Nephron progenitor cell (in vitro differentiated cells): ENCODE data around the gene IFNA14.
A peak's percentile ranks its signal among the peaks of the same experiment; 100 is the strongest.

ENCODE experiments used
- DNase-seq: peaks from one replicate; pipeline ENCODE4 v3.0.0; 2021
- H3K27ac Mint-ChIP-seq: 2 replicates; pipeline ENCODE4 v1.8.0; 2021; ENCODE audit warnings: mild to moderate bottlenecking, moderate library complexity, mixed read lengths
- H3K27me3 Mint-ChIP-seq: 2 replicates; pipeline ENCODE4 v1.8.0; 2021; ENCODE audit warnings: mild to moderate bottlenecking, low read depth, mixed read lengths; ENCODE audit not compliant: poor library complexity
- H3K36me3 Mint-ChIP-seq: 2 replicates; pipeline ENCODE4 v1.8.0; 2021; ENCODE audit warnings: low read depth, mixed read lengths
- H3K4me1 Mint-ChIP-seq: 2 replicates; pipeline ENCODE4 v1.8.0; 2021; ENCODE audit warnings: mixed read lengths
- H3K4me3 Mint-ChIP-seq: 2 replicates; pipeline ENCODE4 v1.8.0; 2021; ENCODE audit warnings: mild to moderate bottlenecking, moderate library complexity, mixed read lengths
- H3K9me3 Mint-ChIP-seq: 2 replicates; pipeline ENCODE4 v1.8.0; 2021; ENCODE audit warnings: mild to moderate bottlenecking, moderate library complexity, mixed read lengths
- CTCF ChIP-seq: fragments of 200-600 bp; sonication (generic); IDR thresholded peaks from 2 replicates; pipeline ENCODE4 v1.5.0; 2021; ENCODE audit warnings: antibody characterized with exemption

IFNA14 gene

GRCh38 chr9:21267485-21268346 is 27.9 kb upstream of the IFNA14 start:
- no peak overlapping the region for H3K27ac Mint-ChIP-seq
- peaks cover 79% of the 10 kb centered on the region for H3K27me3 Mint-ChIP-seq
- no peaks in the 10 kb centered on the region for H3K36me3 Mint-ChIP-seq
- H3K9me3 Mint-ChIP-seq: peaks cover 18% of the 10 kb centered on the region
- no peak for TF ChIP-seq CTCF
- H3K4me1 Mint-ChIP-seq: no peaks in the 10 kb centered on the region
- DNase-seq: no peak
- H3K4me3 Mint-ChIP-seq: no peak overlapping the region

- Mint-ChIP-seq H3K9me3 (peaks cover 12% of the 10 kb centered on the region), H3K27ac (no peak overlapping the region), H3K36me3 (no peaks in the 10 kb centered on the region), H3K27me3 (peaks cover 87% of the 10 kb centered on the region), H3K4me3 (no peak overlapping the region), H3K4me1 (no peaks in the 10 kb centered on the region)
- TF ChIP-seq CTCF: no peak
- DNase-seq: no peak
These were observed 27.1 kb upstream of the IFNA14 start for GRCh38 chr9:21266733-21267484.

- no peak for TF ChIP-seq CTCF
- no peak overlapping the region for H3K4me3 Mint-ChIP-seq
- no peaks in the 10 kb centered on the region for H3K36me3 Mint-ChIP-seq
- peaks cover 3% of the 10 kb centered on the region for H3K9me3 Mint-ChIP-seq
- no peak overlapping the region for H3K27ac Mint-ChIP-seq
- no peak for DNase-seq
- peaks cover 87% of the 10 kb centered on the region for H3K27me3 Mint-ChIP-seq
- H3K4me1 Mint-ChIP-seq: no peaks in the 10 kb centered on the region
These were observed 25.8 kb upstream of the IFNA14 start for GRCh38 chr9:21265421-21266189.

- DNase-seq: no peak
- Mint-ChIP-seq H3K27me3 (peaks cover 56% of the 10 kb centered on the region), H3K36me3 (no peaks in the 10 kb centered on the region), H3K4me3 (no peak overlapping the region), H3K27ac (no peak overlapping the region), H3K9me3 (peaks cover 15% of the 10 kb centered on the region), H3K4me1 (peaks cover 15% of the 10 kb centered on the region)
- no peak for TF ChIP-seq CTCF
These were observed 15.9 kb upstream of the IFNA14 start for GRCh38 chr9:21255538-21256212.

GRCh38 chr9:21252721-21253547 is 13.1 kb upstream of the IFNA14 start:
- Mint-ChIP-seq H3K9me3 (peaks cover 4% of the 10 kb centered on the region), H3K36me3 (no peaks in the 10 kb centered on the region), H3K4me3 (no peak overlapping the region), H3K4me1 (peaks cover 15% of the 10 kb centered on the region), H3K27ac (no peak overlapping the region), H3K27me3 (peaks cover 46% of the 10 kb centered on the region)
- TF ChIP-seq CTCF: peak; percentile 64
- DNase-seq: peak; percentile 17
